CD4-positive, alpha-beta T cell treated with Interleukin-2 at 100 ng/mL for 4 hours (primary cell): ENCODE measurements around the gene HLA-DMA.
"Not testable (repeated sequence)": the region's sequence is repeated elsewhere in the genome, so short reads cannot be mapped to it uniquely, and the experiment has no call there.

Source experiments
- DNase-seq: peaks from one replicate; pipeline ENCODE4 v3.0.0-alpha.2; 2020; ENCODE audit warnings: low spot score

The HLA-DMA gene

DNA sequence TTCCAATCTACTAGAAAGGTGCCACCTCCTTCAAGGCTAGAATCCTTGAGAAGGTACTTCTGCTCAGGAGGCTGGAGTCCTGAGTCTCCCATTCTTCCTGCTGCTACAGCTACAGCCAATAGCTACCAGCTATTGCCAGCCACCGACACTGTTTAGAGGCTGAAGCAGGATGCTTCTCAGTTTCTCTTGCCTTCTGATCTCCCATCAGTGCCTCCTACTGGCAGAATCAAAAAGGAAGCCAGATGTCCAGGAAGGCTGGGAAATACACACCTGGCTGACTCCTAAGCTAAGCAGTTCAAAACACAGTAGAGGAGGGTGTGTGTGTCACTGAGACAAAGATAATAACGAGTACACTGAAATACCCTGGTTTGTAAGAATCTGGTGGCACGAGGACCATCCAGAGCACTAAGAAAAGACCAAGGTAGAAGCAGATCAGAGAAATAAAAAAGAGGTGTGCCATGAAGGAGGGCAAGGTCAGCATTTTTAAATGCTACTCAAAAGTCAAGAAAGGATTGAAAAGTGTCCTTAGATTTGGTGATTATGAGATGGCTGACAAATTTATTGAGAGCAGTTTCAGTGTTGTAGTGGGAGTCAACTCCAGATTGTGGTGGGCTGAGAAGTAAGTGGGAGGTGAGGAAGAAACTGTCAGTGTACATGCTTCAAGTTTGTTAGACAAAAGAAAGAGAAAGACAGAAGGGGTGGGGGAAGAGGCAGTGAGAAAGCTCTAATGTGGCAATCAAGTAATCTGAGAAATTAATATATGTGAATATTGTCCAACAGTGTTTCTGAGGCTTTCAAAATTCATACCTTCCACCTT is 2.3 kb upstream of the HLA-DMA start:
- peak; percentile 58 for DNase-seq

GRCh38 chr6:32954267-32954666 is 1.4 kb upstream of the HLA-DMA start:
- DNase-seq, result no peak

GRCh38 chr6:32953775-32954174 is 878 bp upstream of the HLA-DMA start:
- DNase-seq, result no peak

DNA sequence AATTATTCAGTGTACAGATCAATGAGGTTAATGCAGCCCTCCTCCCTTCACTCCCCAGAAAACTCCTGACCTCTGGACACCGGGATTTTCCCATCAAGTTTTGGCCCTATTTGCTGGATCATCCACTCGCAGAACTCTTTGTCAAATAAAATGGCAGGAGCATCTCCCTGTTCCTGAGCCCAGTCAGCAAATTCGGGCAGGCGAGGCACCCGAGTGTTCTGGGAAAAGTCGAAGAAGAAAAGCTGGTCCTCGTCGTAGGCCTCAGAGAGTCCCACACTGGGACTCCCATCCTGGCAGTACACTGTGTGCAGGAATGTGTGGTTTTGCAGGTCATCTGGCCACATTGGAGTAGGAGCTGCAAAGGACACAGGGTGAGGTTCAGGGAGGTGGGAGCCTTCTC is 2.4 kb downstream of the HLA-DMA start:
- DNase-seq, result no peak

DNA sequence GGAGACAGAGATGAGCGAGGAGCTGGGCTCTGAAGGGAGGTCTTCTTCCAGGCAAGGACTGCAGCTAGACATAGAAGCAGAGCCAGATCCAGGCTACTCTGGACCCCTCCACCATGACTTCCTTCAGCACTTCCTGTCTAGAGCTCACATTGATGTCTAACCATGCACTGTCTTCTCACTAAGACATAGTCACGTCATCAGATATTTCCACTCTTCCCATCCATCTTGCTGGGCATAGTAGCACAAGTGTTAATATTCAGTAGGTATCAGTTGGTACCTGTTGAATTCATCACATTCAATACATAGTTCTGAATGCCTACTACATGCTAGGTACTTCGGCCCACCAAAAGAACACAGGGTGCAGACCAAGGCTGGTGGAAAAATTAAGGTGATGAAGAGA is 2.9 kb downstream of the HLA-DMA start:
- no peak for DNase-seq

GRCh38 chr6:32949113-32949512 is 3.8 kb downstream of the HLA-DMA start:
- DNase-seq, result no peak

- peak; percentile 59 for DNase-seq
Measured at GRCh38 chr6:32947552-32948465, 5.1 kb downstream of the HLA-DMA start.

GRCh38 chr6:32946893-32947292 is 6.0 kb downstream of the HLA-DMA start:
- DNase-seq, result no peak

- no peak for DNase-seq
Measured at GRCh38 chr6:32945953-32946352, 6.9 kb downstream of the HLA-DMA start.

GRCh38 chr6:32945108-32945760 is 7.7 kb downstream of the HLA-DMA start:
- DNase-seq, result no peak

DNA sequence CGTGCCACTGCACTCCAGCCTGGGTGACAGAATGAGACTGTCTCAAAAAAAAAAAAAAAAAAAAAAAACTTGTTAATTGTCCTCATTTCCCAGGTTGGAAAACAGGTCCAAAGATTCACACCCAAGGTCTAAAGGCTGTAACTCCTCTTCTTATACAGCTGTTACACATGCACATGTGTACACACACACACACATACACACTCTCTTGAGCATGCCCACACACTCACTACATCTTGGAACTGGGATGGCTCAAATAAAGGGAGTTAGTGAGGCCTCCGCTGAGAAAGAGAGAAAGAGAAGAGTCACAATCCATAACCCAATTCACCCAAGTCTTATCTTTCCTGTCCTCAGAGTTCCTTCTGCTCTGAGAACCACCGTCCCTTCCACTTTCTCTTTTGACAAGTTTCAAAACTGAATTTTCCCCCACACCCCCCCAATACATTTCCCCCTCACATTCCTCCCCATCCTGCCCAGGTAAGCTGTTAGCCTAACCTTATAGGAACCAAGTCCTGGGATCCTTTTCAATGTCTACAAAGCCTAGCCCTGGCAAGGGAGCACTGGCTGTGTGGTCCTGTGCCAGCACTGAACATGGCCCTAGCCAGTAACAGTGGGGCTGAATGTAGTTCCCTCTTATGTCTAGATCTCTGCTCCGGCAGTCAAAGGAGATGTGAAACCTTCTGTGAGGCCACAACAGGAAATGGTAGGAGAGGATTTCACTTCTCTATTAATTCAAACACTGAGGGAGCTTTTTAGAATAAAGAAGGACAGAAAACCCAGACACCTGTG is 8.8 kb downstream of the HLA-DMA start:
- peak; percentile 47 for DNase-seq

- DNase-seq, result not testable (repeated sequence)
Measured at GRCh38 chr6:32942555-32943123, 10.3 kb downstream of the HLA-DMA start.

- peak; percentile 69 for DNase-seq
Measured at GRCh38 chr6:32941214-32941768, 11.6 kb downstream of the HLA-DMA start.

GRCh38 chr6:32940656-32941213 is 12.2 kb downstream of the HLA-DMA start, which contains the start of gene HLA-DMB:
HLA-DMB (minus strand) TSS chr6:32941028; CDS start chr6:32940807, 221 bp downstream.
- DNase-seq, result peak; percentile 80

DNA sequence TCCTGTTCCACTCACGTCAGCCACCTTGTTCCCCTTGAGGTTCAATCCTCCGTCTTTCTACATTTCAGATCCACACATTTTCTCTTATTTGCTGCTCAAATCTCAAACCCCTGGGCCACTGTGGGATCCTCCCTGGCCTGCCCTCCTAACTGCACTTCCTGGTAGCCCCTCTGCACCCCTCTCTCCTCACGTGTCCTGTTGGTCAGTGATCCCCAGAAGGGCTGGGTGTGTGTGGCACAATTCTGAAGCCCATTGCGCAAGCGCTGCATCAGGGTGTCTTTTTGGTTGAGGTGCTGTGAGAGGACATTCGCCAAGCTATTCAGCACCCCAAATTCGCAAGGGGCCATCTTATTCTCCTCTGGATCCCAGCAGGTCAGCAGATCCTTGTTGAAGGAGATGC is 14.4 kb downstream of the HLA-DMA start:
- DNase-seq, result no peak

- DNase-seq, result no peak
Measured at GRCh38 chr6:32937230-32937633, 15.7 kb downstream of the HLA-DMA start.

- DNase-seq, result no peak
Measured at GRCh38 chr6:32936239-32937152, 16.4 kb downstream of the HLA-DMA start.

GRCh38 chr6:32935551-32936238 is 17.2 kb downstream of the HLA-DMA start:
- DNase-seq, result no peak

DNA sequence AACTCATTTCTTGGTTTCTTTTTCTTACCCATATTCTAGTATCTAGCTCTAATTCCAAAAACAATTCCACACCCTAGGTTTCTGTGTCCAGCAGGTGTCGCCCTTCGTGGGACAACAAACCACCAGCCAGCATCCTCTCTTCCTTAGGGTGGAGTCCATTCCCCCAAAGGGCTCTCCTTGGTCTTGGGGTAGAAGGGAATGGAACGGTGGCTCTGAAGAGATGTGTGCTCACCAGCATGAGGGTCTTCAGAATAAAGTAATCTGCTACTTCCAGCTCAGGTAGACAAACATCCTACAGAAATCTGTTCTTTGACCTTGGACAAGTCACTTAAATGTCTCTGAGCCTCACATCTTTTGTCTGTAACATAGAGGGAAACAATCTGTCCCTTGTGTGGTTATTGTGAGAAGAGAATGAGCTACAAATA is 19.2 kb downstream of the HLA-DMA start:
- peak; percentile 79 for DNase-seq
